ENCODE data around the gene CAPN2.

CAPN2 gene

GRCh38 chr1:223702735-223703667 lies 9.3 kb upstream of the CAPN2 start:
- no peak for DNase-seq

GRCh38 chr1:223703668-223704013 lies 8.7 kb upstream of the CAPN2 start:
- no peak for DNase-seq

- DNase-seq = no peak
These were observed 7.1 kb upstream of the CAPN2 start for GRCh38 chr1:223704921-223705878.

GRCh38 chr1:223706077-223706973 lies 6.0 kb upstream of the CAPN2 start:
- peak; percentile 33 for DNase-seq

- no peak for DNase-seq
These were observed 4.9 kb upstream of the CAPN2 start for GRCh38 chr1:223707256-223708000.

- DNase-seq = no peak
These were observed 4.4 kb upstream of the CAPN2 start for GRCh38 chr1:223708001-223708359.

GRCh38 chr1:223708651-223709268 lies 3.6 kb upstream of the CAPN2 start:
- DNase-seq = no peak

- no peak for DNase-seq
These were observed 2.7 kb upstream of the CAPN2 start for GRCh38 chr1:223709598-223709997.

GRCh38 chr1:223710179-223711133 lies 1.9 kb upstream of the CAPN2 start:
- no peak for DNase-seq

- no peak for DNase-seq
These were observed 1.2 kb upstream of the CAPN2 start for GRCh38 chr1:223711173-223711572.

- DNase-seq = no peak
These were observed 569 bp upstream of the CAPN2 start for GRCh38 chr1:223711747-223712193.

- DNase-seq = no peak
These were observed 623 bp downstream of the CAPN2 start for GRCh38 chr1:223712850-223713474.

- DNase-seq = no peak
These were observed 1.4 kb downstream of the CAPN2 start for GRCh38 chr1:223713546-223714420.

- DNase-seq = no peak
These were observed 2.0 kb downstream of the CAPN2 start for GRCh38 chr1:223714421-223714724.

GRCh38 chr1:223714849-223715603 lies 2.7 kb downstream of the CAPN2 start:
- no peak for DNase-seq

GRCh38 chr1:223715604-223716172 lies 3.3 kb downstream of the CAPN2 start:
- no peak for DNase-seq

- no peak for DNase-seq
These were observed 4.0 kb downstream of the CAPN2 start for GRCh38 chr1:223716302-223716862.
